ENCODE results near the gene IL1RL2.

The IL1RL2 gene

GRCh38 chr2:102240640-102241370 is 54.0 kb downstream of the IL1RL2 start:
- DNase-seq = peak; percentile 69

- DNase-seq = no peak
Measured at GRCh38 chr2:102241616-102242305, 54.9 kb downstream of the IL1RL2 start.

- DNase-seq = no peak
Measured at GRCh38 chr2:102245266-102246151, 58.7 kb downstream of the IL1RL2 start.

- DNase-seq = no peak
Measured at GRCh38 chr2:102250278-102250821, 63.5 kb downstream of the IL1RL2 start.

- DNase-seq = no peak
Measured at GRCh38 chr2:102251042-102251848, 64.4 kb downstream of the IL1RL2 start.

- no peak for DNase-seq
Measured at GRCh38 chr2:102251849-102252203, 65.0 kb downstream of the IL1RL2 start.

- no peak for DNase-seq
Measured at GRCh38 chr2:102252236-102252635, 65.4 kb downstream of the IL1RL2 start.

- DNase-seq = no peak
Measured at GRCh38 chr2:102253140-102253752, 66.4 kb downstream of the IL1RL2 start.

GRCh38 chr2:102253753-102254150 is 66.9 kb downstream of the IL1RL2 start:
- no peak for DNase-seq

- no peak for DNase-seq
Measured at GRCh38 chr2:102256276-102256675, 69.5 kb downstream of the IL1RL2 start.

- no peak for DNase-seq
Measured at GRCh38 chr2:102256874-102257462, 70.1 kb downstream of the IL1RL2 start.

- no peak for DNase-seq
Measured at GRCh38 chr2:102258025-102258385, 71.2 kb downstream of the IL1RL2 start.

- no peak for DNase-seq
Measured at GRCh38 chr2:102258386-102259074, 71.7 kb downstream of the IL1RL2 start.

- DNase-seq = no peak
Measured at GRCh38 chr2:102261467-102262135, 74.8 kb downstream of the IL1RL2 start.

GRCh38 chr2:102262216-102263129 is 75.7 kb downstream of the IL1RL2 start:
- DNase-seq = no peak

GRCh38 chr2:102264952-102265351 is 78.1 kb downstream of the IL1RL2 start:
- DNase-seq = no peak

GRCh38 chr2:102266204-102266603 is 79.4 kb downstream of the IL1RL2 start:
- no peak for DNase-seq

- no peak for DNase-seq
Measured at GRCh38 chr2:102267774-102268173, 81.0 kb downstream of the IL1RL2 start.

- no peak for DNase-seq
Measured at GRCh38 chr2:102268510-102269199, 81.8 kb downstream of the IL1RL2 start.
